Neural progenitor cell (in vitro differentiated cells): ENCODE data around the gene HYI. TPM values are rescaled to one million over a fixed set of nuclear protein-coding genes. Genes with fewer than 3 reads are reported as not detected.
"Not testable (repeated sequence)": the region's sequence is repeated elsewhere in the genome, so short reads cannot be mapped to it uniquely, and the experiment has no call there.

Experiments used
- DNase-seq: peaks from one replicate; pipeline ENCODE4 v3.0.0-alpha.2; 2016; ENCODE audit warnings: low spot score
- H2AFZ ChIP-seq: fragments of 200-600 bp; sonication (generic); replicated peaks from 2 replicates; pipeline ENCODE4 v1.6.1; 2016; ENCODE audit warnings: antibody characterized with exemption
- H3F3A ChIP-seq: fragments of 200-600 bp; sonication (generic); 2 replicates; pipeline ENCODE4 v1.6.1; 2016; ENCODE audit warnings: antibody characterized with exemption, low read depth
- H3K27ac ChIP-seq: fragments of 200-600 bp; sonication (generic); 2 replicates; pipeline ENCODE4 v1.5.1; 2016; ENCODE audit warnings: mild to moderate bottlenecking
- H3K27me3 ChIP-seq: fragments of 200-600 bp; sonication (generic); 2 replicates; pipeline ENCODE4 v1.6.1; 2016; ENCODE audit warnings: mild to moderate bottlenecking, moderate library complexity
- H3K36me3 ChIP-seq: fragments of 200-600 bp; sonication (generic); 2 replicates; pipeline ENCODE4 v1.5.1; 2016
- H3K4me1 ChIP-seq: fragments of 200-600 bp; sonication (generic); 2 replicates; pipeline ENCODE4 v1.6.1; 2016; ENCODE audit warnings: mixed run types
- H3K4me2 ChIP-seq: fragments of 200-600 bp; sonication (generic); 2 replicates; pipeline ENCODE4 v1.6.1; 2016
- H3K4me3 ChIP-seq: fragments of 200-600 bp; sonication (generic); 2 replicates; pipeline ENCODE4 v1.5.1; 2016
- H3K79me2 ChIP-seq: fragments of 200-600 bp; sonication (generic); 2 replicates; pipeline ENCODE4 v1.6.1; 2016; ENCODE audit warnings: low read depth
- H3K9ac ChIP-seq: fragments of 200-600 bp; sonication (generic); 2 replicates; pipeline ENCODE4 v1.6.1; 2016
- H3K9me3 ChIP-seq: fragments of 200-600 bp; sonication (generic); 2 replicates; pipeline ENCODE4 v1.5.1; 2016; ENCODE audit warnings: low read depth
- H4K20me1 ChIP-seq: fragments of 200-600 bp; sonication (generic); 2 replicates; pipeline ENCODE4 v1.6.1; 2016; ENCODE audit warnings: low read depth
- H3K27ac Mint-ChIP-seq: 3 replicates; pipeline ENCODE4 v1.8.0; 2021; ENCODE audit warnings: mixed read lengths
- H3K27me3 Mint-ChIP-seq: 2 replicates; pipeline ENCODE4 v1.8.0; 2022; ENCODE audit warnings: low read depth, mild to moderate bottlenecking, inconsistent platforms, moderate library complexity, mixed read lengths; ENCODE audit not compliant: insufficient read depth
- H3K36me3 Mint-ChIP-seq: 3 replicates; pipeline ENCODE4 v1.8.0; 2021; ENCODE audit warnings: mixed read lengths
- H3K4me1 Mint-ChIP-seq: 3 replicates; pipeline ENCODE4 v1.8.0; 2021; ENCODE audit warnings: mixed read lengths
- H3K4me3 Mint-ChIP-seq: 3 replicates; pipeline ENCODE4 v1.8.0; 2021; ENCODE audit warnings: mild to moderate bottlenecking, moderate library complexity, mixed read lengths
- H3K9me3 Mint-ChIP-seq: 3 replicates; pipeline ENCODE4 v1.8.0; 2020; ENCODE audit warnings: mixed read lengths
- EZH2 ChIP-seq: fragments of 200-600 bp; sonication (generic); IDR thresholded peaks from 2 replicates; pipeline ENCODE4 v1.6.1; 2017; ENCODE audit warnings: antibody characterized with exemption, mild to moderate bottlenecking, moderate library complexity
- EZH2phosphoT487 ChIP-seq: fragments of 200-600 bp; sonication (generic); IDR thresholded peaks from 2 replicates; pipeline ENCODE4 v1.6.1; 2017; ENCODE audit warnings: antibody characterized with exemption
- total RNA-seq: library from RNA; depleted of rRNA; stranded (reverse); fragments of >200 nt; gene quantifications from 2 replicates; pipeline ENCODE4 v1.2.3, GENCODE V29; 2015; ENCODE audit warnings: low replicate concordance
- TF ChIP-seq, protein P1 (sequence below): fragments of 200-600 bp; sonication (generic); IDR thresholded peaks from 2 replicates; pipeline ENCODE4 v1.5.1; 2017; ENCODE audit warnings: antibody characterized with exemption, mild to moderate bottlenecking

The HYI gene
- total RNA-seq, 1 donor from 2014 or later: 10.3 TPM

DNA sequence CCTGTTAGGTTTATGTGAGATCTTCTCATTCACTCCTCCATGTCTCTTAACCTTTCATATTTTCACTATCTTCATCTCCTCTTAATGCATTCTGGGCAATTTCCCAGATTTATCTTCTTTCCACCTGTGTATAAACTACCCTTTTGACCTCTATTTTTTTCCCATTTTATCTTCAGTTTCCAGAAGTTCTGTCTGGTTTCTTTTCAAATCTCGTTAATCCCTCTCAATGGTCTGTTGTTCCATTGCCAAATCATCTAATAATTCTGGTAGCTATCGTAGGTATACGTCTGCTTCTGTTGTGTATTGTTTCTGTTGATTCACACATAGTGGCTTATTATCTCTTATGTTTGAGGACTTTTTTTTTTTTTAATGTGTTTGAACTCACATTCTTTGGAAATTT is 25.7 kb upstream of the HYI start:
- Mint-ChIP-seq H3K4me1 (no peaks in the 10 kb centered on the region), H3K27ac (no peak overlapping the region), H3K36me3 (no peaks in the 10 kb centered on the region), H3K9me3 (peaks cover 3% of the 10 kb centered on the region), H3K27me3 (peaks cover 2% of the 10 kb centered on the region), H3K4me3 (no peak overlapping the region)
- no peak overlapping the region for H3K9ac ChIP-seq
- no peak overlapping the region for H3K27ac ChIP-seq
- H3K36me3 ChIP-seq: no peaks in the 10 kb centered on the region
- H3K9me3 ChIP-seq: no peaks in the 10 kb centered on the region
- no peaks in the 10 kb centered on the region for H3K79me2 ChIP-seq
- no peaks in the 10 kb centered on the region for H3K4me1 ChIP-seq
- no peak overlapping the region for H3K4me2 ChIP-seq
- no peaks in the 10 kb centered on the region for H3F3A ChIP-seq
- TF ChIP-seq, protein P1, sequence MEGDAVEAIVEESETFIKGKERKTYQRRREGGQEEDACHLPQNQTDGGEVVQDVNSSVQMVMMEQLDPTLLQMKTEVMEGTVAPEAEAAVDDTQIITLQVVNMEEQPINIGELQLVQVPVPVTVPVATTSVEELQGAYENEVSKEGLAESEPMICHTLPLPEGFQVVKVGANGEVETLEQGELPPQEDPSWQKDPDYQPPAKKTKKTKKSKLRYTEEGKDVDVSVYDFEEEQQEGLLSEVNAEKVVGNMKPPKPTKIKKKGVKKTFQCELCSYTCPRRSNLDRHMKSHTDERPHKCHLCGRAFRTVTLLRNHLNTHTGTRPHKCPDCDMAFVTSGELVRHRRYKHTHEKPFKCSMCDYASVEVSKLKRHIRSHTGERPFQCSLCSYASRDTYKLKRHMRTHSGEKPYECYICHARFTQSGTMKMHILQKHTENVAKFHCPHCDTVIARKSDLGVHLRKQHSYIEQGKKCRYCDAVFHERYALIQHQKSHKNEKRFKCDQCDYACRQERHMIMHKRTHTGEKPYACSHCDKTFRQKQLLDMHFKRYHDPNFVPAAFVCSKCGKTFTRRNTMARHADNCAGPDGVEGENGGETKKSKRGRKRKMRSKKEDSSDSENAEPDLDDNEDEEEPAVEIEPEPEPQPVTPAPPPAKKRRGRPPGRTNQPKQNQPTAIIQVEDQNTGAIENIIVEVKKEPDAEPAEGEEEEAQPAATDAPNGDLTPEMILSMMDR: no peak
- TF ChIP-seq EZH2phosphoT487 (no peak), EZH2 (no peak)
- DNase-seq: no peak
- H2AFZ ChIP-seq: no peak overlapping the region
- H4K20me1 ChIP-seq: no peaks in the 10 kb centered on the region
- no peaks in the 10 kb centered on the region for H3K27me3 ChIP-seq
- no peak overlapping the region for H3K4me3 ChIP-seq

DNA sequence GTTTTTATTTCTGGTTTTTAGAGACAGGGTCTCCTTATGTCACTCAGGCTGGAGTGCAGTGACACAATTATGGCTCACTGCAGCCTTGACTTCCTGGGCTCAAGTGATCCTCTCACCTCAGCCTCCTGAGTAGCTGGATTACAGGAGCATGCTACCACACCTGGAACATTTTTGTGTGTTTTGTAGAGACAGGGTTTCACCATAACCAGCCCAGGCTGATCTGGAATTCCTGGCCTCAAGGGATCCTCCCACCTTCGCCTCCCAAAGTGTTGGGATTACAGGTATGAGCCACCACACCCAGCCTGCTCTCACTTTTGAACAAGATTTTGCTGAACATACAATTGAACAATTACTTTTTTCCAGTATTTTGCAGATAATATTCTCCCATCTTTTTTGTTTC is 24.0 kb upstream of the HYI start:
- no peaks in the 10 kb centered on the region for H3K9me3 ChIP-seq
- TF ChIP-seq EZH2 (no peak), EZH2phosphoT487 (no peak)
- TF ChIP-seq, protein P1: no peak
- Mint-ChIP-seq H3K4me3 (no peak overlapping the region), H3K9me3 (no peaks in the 10 kb centered on the region), H3K27me3 (peaks cover 2% of the 10 kb centered on the region), H3K27ac (no peak overlapping the region), H3K4me1 (peaks cover 5% of the 10 kb centered on the region), H3K36me3 (no peaks in the 10 kb centered on the region)
- no peaks in the 10 kb centered on the region for H3K36me3 ChIP-seq
- no peak overlapping the region for H3K4me2 ChIP-seq
- H3K79me2 ChIP-seq: no peaks in the 10 kb centered on the region
- H3K4me3 ChIP-seq: no peak overlapping the region
- no peaks in the 10 kb centered on the region for H3F3A ChIP-seq
- no peak overlapping the region for H2AFZ ChIP-seq
- no peak overlapping the region for H3K27ac ChIP-seq
- H3K4me1 ChIP-seq: no peaks in the 10 kb centered on the region
- no peaks in the 10 kb centered on the region for H4K20me1 ChIP-seq
- H3K9ac ChIP-seq: no peak overlapping the region
- DNase-seq: no peak
- no peaks in the 10 kb centered on the region for H3K27me3 ChIP-seq

DNA sequence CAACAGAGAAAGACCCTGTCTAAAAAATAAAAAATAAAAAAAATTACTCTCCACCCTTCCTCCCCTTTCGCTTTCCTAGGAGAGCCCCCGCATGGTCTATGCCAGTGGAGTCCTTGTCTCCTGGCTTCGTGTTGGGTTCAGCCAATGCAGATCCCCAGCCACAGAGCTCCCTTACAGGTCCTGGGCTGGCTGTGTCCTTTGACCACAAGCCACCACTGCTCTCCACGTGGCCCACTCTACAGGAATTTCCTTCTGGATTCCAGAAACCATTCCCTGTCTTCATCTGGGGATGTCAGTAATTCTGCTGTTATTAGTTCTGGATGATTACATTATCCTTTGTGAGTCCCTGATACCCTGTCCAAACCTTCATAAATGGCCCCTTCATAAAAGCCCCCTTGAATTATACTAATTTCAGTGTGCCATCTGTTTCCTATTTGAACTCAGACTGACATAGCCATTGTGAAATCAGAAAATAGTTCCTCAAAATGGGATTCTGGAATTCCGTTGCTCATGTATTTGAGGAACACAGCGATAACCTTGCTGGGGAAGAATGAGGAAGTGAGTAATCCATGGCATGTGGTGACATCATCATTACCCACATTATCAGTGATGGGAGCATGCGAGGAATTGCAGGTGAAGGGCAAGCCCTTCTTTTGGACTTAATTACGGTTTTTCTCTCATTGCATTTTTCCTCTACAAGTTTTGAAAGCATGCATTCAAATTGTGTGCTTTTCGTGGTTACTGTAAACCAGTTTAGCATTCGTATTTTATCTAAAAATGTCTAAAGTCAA is 22.1 kb upstream of the HYI start:
- not testable (repeated sequence) for H3K4me3 Mint-ChIP-seq, H3K9me3 ChIP-seq, H3K9me3 Mint-ChIP-seq, H3K27me3 Mint-ChIP-seq, H2AFZ ChIP-seq, H3K36me3 ChIP-seq, H3K9ac ChIP-seq, H3K4me2 ChIP-seq, H3K27ac ChIP-seq, H4K20me1 ChIP-seq, H3K79me2 ChIP-seq, H3K27me3 ChIP-seq, H3F3A ChIP-seq, H3K27ac Mint-ChIP-seq, H3K4me1 Mint-ChIP-seq, H3K4me3 ChIP-seq, H3K36me3 Mint-ChIP-seq, DNase-seq, H3K4me1 ChIP-seq

DNA sequence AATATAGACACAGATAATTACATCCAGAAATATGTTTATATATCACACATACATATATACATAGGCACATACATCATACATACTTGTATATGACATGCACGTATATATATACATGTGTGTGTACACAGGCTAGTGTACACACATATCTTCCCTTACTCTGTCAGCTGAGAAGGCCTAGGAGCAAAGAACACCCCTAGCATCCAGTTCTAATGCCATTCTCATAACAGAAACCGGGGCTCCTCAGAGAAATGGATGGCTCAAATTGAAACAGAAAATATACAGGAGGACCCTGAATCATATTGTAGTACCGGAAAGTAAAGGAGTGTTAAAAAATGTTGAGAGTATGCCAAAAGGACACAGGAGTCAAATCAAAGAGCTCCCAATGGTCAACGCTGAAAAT is 19.7 kb upstream of the HYI start:
- Histone ChIP-seq H3K27ac (no peak overlapping the region), H3K79me2 (no peaks in the 10 kb centered on the region), H3K4me2 (no peak overlapping the region), H3K27me3 (no peaks in the 10 kb centered on the region), H3K9me3 (no peaks in the 10 kb centered on the region), H3K4me3 (no peak overlapping the region), H3K9ac (no peak overlapping the region), H2AFZ (no peak overlapping the region), H4K20me1 (no peaks in the 10 kb centered on the region), H3K36me3 (no peaks in the 10 kb centered on the region), H3F3A (no peaks in the 10 kb centered on the region), H3K4me1 (no peaks in the 10 kb centered on the region)
- Mint-ChIP-seq H3K9me3 (no peaks in the 10 kb centered on the region), H3K4me1 (peaks cover 7% of the 10 kb centered on the region), H3K36me3 (no peaks in the 10 kb centered on the region), H3K4me3 (no peak overlapping the region), H3K27me3 (peaks cover 2% of the 10 kb centered on the region), H3K27ac (no peak overlapping the region)
- TF ChIP-seq, protein P1: no peak
- TF ChIP-seq EZH2 (no peak), EZH2phosphoT487 (no peak)
- no peak for DNase-seq

DNA sequence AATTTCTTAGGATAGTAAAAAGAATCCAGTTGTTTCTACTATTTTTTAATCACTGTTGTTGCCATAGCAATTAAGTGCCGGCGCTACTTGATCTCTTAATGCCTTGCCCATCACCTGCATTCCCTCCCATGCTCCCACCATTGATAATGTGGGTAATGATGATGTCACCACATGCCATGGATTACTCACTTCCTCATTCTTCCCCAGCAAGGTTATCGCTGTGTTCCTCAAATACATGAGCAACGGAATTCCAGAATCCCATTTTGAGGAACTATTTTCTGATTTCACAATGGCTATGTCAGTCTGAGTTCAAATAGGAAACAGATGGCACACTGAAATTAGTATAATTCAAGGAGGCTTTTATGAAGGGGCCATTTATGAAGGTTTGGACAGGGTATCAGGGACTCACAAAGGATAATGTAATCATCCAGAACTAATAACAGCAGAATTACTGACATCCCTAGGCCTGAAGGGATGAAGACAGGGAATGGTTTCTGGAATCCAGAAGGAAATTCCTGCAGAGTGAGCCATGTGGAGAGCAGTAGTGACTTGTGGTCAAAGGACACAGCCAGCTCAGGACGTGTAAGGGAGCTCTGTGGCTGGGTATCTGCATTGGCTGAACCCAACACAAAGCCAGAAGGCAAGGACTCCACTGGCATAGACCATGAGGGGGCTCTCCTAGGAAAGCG is 18.9 kb upstream of the HYI start:
- not testable (repeated sequence) for H3K9me3 ChIP-seq, H2AFZ ChIP-seq, H3K27me3 Mint-ChIP-seq, H3K36me3 ChIP-seq, DNase-seq, H3K4me1 Mint-ChIP-seq, H3K27ac ChIP-seq, H3K79me2 ChIP-seq, H3K27me3 ChIP-seq, H3F3A ChIP-seq, H4K20me1 ChIP-seq, H3K4me2 ChIP-seq, H3K9ac ChIP-seq, H3K4me1 ChIP-seq, H3K4me3 Mint-ChIP-seq, H3K36me3 Mint-ChIP-seq, H3K4me3 ChIP-seq, H3K9me3 Mint-ChIP-seq
- peak overlapping the region; percentile 40 for H3K27ac Mint-ChIP-seq
